GM19328 (cell line): ENCODE measurements around the gene PLEKHM1.
"Not testable (repeated sequence)": the region's sequence is repeated elsewhere in the genome, so short reads cannot be mapped to it uniquely, and the experiment has no call there.

Source experiments
- ATAC-seq: cut with Tn5 transposase; IDR thresholded peaks from one replicate; pipeline ENCODE4 v1.9.1; 2021; ENCODE audit warnings: mild to moderate bottlenecking, moderate library complexity; ENCODE audit not compliant: unreplicated experiment

PLEKHM1 gene

DNA sequence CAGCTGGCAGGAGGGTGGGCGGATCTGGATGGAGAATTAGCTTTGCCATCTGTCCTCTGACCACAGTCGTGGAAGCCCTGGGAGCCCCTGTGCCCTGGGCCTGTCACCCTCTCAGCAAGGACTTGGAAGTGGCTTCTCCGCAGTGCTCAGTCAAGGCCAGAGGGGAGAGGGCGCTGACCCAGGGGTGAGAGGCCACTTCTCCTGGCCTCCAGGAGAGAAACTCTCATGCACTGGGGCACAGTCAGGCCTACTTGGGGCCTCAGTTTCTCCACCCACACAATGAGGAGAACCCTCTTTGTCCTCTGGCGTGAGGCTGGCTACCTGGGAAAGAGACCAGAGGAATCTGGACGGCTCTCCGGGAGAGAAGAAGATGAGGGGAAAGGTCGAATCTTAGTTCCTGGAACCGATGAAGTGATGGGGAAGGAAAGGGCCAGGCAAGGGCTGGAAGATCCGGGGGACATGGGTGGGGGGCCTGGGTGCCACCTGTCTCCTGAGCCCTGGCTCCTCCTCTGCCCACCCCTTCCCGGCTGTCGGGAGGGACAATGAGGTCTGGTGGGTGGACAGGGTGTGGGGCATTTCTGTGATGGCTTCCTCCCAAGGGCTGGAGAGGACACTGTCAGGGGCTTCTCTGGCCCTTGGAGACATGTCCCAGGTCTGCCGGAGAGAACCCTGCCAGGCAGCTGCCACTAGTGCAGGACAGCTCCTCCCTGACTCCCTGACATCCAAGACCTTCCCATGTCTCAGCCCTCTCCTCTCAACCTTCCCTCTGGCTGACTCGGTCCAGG, 48.8 kb downstream of the PLEKHM1 start:
- ATAC-seq, result no peak

DNA sequence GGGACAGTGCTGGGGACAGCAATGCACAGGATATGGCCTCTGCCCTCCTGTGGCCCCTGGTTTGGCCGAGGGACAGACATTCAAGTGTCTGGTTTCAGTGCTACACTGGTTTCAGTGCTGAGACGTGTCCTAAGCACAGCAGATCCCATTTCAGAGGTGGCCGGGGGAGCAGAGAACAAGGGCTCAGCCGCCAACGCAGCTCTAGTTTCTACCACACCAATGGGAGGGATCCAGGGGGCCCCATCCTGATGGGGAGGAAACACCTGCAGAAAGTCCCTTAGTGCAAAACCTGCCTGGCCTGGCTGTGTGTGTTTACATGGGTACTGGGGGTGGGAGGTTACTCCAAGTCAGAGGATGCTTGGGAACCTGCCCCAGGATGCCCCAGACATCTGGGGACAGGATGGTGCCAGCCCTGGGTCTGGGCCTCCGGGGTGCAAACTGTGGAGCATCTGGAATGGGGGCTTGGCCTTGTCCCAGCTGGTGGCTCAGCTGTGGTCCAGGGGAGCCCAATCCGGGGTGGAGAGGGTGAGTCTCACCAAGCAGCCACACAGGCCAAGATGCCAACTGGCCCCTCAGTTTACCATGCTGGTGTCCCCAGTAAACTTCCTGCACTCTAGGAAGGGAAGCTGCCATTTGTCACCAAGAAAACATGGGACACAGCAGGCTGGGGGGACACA, 49.5 kb downstream of the PLEKHM1 start:
- ATAC-seq, result not testable (repeated sequence)

DNA sequence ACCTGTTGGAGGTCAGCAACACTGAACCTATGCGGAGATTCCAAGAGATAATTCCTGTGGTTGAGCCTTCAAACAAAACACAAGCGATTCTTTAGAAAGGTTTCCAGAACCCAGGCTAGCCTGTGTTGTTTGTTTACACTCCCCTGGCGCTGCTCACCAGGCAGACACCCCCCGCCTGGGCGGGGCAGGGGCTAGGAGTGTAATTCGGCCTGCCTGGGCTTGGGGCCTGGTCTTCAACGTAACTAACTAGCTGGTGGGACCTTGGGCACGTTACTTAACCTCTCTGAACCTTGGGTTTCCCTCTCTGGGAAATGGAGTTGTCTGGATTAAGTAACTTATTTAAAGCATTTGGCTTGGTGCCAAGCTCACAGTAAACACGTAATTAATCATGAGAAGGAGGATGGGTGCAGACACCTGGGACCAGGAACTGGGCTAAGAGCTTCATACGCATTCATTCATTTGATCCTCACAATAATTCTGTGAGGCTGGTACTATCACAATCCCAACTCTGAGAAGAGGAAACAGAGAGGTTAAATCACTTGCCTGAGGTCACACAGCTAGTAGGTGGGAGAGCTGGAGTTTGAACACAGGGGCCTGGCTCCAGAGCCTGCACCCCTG, 50.3 kb downstream of the PLEKHM1 start:
- no peak for ATAC-seq

DNA sequence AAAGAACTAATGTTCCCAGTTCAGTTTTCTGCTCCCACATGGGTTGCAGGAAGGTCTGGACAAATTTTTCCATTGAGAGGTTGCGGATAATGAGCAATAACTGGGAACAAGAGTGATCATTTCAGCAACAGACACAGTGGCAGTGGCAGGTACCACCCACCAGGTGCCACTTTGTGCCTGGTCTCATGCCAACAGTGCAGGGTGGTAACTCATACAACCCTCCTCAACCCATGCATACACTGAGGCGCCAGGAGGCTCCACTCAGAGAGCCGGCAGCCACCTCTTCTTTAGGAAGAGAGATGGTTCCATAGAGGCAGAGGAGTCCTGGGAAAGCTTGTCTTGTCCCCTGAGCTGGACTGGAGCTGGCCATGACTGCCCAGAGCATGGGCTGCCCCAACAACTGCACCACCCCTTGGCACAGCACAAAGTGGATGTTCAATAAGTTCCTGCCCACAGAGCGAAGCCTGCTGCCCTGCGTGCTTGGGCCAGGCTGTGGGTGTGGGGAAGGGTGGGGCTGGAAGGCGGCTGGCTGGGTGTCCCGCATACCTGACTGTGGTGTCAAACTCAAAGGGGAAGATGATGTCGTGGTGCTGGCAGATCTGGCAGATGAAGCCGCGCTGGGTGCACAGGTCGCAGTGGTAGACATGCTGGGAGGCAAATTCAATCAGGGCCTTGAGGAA, 51.5 kb downstream of the PLEKHM1 start:
- ATAC-seq, result no peak

DNA sequence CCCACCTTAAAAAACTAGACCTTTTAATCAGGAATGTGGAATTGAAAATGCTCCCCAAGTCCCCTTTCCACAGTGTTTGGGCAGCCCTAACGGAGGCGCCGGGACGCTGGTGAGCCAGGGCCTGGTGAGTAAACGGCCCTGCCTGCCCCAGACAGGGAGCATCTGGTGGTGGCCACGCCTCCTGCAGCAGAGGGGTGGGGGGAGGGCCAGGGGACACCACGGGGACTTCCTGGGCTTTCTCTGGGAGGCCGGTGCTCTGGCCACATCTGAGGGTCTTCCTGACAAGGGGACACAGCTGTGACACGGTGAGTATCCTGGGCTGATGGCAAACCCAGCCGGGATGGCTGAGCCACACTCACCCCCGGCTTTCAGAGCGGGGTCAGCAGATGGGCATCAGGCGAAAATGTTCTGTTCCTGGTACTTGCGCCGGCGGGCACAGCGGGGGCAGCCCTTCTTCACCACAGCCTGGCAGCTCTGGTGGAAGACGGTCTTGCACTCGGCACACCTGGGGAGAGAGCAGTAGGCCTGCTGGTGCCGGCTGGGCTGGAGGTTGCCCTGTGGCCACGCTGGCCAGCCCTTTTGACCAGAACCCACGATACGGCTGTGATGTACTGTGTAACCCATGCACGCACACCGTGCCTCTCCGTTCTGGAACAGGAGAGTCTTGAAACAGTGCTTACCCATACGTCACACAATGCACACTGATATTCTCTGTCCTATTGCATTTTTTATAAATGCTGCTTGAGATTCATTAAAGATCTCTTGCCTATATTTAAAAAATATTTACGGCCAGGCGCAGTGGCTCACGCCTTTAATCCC, 52.8 kb downstream of the PLEKHM1 start:
- ATAC-seq, result no peak

DNA sequence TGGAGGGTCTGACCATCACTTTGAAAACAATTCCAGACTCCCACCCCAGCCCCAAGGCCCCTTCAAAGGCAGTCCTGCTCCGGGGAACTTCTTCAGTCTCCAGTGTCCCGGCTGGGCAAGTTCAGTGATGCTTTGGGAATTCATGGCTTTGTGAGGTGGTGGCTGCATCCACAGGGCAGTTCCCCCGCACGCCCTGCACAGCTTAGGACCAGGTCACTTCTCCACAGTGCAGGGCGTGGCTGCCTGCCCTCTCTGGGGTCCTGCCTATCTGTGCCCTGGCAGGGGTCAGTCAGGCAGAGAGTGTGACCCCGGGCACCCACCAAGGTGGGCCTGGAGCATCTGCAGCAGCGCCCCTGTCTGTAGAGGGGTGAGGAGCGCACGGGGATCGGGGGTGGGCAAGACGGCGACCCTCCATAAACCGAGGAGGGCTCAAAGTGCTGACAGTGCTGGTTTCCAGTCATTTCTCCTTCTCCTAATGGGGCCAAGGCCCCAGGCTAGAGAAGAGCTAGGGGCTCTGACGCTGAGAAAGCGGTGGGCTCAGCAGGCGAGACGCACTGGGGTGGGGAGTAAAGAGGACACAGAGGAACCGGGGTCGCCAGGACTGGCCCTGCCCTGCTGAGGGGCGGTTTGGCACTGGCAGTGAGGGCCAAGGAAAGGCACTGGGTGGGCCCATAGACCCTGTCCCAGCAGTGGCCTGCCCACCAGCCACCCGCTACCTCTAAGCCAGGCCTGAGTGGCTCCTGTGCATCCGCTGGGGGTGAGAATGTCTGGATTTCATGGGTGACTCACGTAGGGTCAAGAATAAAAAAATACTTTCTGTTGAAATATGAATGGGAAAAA, 53.7 kb downstream of the PLEKHM1 start:
- no peak for ATAC-seq

DNA sequence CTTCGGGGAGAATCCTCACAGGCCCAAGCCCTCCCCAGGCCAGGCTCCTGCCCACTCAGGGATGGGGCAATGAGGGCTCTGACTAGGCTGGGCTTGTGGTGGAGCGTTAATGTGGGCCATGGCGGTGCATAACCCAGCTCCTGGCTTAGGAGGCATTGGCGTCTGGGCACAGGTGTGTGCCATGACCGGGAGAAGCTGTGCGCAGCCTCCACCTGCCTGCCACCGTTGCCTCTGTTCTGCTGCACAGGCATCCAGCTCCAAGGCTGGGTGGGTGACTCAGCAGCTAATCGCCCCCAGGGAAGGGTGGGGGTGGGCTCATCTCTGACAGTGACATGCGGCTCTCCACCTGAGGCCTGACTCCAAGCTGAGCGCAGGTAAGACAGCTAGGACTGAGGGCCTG, 54.4 kb downstream of the PLEKHM1 start:
- no peak for ATAC-seq

DNA sequence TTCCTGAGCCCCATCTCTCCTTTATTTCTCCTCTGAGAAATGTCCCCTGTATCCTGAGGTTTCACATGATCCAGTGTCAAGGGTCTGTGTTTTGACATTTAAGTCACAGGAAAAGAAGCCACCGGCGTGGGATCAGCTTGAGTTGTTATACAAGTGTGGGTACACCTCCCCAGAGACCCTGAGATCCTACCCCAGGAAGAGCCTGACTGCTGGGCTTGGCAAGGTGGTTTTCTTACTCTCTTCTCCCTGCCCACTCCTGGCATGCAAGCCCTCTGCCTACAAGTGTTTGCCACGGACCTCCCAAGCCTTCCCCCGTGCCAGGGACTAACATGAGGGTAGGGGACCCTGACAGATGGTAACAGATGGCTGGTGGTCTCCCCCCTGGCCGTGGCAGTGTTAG, 55.0 kb downstream of the PLEKHM1 start:
- ATAC-seq, result no peak

DNA sequence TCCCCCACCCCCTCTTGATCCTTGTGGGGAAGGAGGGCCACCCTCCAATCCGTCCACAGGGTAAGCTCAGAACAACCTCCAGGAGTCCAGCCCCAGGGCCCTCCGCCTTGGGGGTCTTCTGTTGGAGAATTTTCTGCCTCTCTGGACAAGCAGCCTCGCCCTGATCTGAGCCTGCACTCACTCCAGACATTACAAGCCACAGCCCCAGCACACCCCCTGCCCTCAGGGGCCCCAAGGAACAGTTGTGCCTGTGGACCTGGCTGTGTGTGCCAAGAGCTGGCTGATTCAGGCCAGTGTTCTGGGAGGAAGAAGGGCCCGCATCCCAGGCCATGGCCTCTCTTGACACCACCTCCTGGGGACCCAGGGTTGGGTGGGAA, 57.4 kb downstream of the PLEKHM1 start:
- ATAC-seq, result no peak

DNA sequence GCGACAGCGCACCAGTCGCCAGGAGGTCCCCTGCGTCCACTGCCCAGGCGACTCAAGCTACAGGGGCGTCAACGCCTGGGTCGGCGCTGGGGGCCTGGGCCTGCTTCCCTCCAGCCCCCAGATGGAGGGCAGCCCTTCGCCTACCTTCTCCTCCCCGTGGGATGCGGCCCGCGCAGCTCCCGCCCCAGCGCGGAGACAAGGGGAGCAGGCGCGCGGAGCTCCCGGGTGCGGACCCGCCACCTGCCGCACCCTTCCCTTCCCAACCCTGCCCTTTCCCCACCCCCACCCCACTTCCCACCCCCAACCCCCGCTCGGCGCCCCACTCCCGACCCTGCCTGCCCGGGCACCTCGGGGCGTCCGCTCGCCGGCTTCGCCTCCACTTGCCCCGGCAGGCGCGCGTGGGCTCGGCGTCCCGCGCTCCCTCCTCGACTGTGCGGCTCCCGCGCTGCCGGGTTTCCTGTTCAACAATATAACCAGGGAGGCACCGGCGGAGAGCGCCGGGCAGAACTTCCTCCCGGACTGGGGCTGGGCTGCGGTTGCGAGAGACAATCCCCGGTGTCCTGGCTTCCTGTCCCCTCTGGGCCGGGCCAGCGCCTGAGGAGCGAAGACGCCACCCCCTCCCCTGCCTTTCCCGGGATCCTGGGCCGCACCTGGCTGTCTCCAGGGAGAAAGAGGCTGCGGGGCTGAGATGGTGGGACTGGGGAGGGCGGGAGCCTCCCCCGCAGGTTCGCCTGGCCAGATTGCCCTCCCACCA, 57.9 kb downstream of the PLEKHM1 start, which contains the start of gene ARHGAP27:
Gene ARHGAP27 (minus strand): TSS at position 466 of the 754 bp plus-strand sequence. CDS start 2,591 bp downstream, outside the sequence.
- no peak for ATAC-seq

DNA sequence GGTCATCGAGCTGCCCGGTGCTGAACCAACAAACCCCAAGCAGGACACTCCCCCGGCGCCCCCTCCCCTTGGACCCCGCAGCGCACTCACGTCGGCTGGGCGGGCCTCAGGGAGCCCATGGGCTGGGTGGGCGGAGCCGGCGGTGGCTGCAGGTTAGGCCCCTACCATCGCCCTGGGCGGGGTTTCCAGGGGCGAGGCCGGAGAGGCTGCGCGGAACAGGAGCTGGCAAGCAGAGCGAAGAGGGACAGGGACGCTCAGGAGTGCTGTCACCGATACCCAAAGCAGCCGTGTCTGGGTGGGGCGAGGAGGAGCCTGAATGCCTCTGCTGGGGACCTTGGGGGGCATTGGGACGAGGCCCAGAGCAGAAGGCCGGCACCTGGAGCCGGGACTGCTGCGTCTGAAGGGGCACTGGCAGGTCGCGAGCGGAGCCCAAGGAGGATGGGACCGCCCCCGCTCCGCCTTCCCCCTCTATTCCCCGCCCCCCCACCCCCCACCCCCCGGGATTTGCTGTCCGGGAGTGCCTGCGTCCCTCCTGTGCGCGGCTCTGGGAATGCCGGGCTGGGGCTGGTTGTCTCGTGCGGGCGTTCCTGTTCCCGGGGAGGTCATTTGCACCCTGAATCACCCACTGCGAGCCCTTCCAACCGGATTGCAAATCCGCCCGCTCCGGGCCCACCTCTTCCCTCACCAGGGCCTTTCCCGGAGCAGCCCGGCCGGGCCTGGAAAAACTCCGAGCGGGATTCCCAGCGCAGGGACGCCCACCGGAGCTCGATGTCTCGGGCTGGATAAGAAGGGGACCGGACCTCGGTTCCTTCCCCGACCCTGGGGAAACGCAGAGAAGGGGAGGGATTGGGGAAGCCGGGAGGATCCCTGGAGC, 58.8 kb downstream of the PLEKHM1 start:
- no peak for ATAC-seq

DNA sequence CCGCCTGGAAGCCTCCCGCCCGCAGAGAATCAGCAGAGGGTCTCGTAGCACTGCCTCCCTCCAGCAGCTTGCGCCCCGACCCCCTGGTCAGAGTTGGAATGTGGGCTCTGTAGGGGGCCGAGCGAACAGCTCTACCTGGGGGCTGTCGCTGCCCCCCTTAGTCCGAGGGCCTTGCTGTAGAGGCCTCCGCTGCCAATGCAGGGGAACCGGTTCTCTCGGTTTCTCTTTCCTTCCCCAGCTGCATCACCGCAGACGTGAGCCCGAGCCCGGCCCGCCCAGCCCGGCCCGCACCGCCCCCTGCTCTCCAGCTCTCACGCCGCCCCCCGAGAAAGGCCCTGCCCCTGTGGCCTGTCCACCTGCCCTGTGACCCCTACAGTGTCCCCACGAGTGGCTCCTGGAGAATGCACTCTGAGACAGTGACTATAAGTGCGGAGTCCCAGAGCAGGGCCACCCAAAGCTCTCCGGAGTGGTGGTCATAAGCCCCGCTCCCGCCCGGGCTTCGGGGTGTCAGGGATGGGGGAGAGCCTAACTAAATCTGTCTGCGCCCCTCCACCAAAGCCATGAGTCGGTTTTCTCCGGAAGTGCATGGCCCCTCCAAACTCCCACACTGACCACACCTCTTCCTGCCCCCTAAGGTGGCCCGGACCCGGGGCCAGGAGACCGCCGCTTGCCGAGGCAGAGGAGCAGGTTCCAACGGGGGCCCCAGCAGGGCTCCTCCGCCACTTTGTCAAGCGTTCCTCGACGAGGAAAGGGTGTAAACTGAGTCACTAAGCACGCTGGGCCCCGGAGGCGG, 59.6 kb downstream of the PLEKHM1 start:
- no peak for ATAC-seq

DNA sequence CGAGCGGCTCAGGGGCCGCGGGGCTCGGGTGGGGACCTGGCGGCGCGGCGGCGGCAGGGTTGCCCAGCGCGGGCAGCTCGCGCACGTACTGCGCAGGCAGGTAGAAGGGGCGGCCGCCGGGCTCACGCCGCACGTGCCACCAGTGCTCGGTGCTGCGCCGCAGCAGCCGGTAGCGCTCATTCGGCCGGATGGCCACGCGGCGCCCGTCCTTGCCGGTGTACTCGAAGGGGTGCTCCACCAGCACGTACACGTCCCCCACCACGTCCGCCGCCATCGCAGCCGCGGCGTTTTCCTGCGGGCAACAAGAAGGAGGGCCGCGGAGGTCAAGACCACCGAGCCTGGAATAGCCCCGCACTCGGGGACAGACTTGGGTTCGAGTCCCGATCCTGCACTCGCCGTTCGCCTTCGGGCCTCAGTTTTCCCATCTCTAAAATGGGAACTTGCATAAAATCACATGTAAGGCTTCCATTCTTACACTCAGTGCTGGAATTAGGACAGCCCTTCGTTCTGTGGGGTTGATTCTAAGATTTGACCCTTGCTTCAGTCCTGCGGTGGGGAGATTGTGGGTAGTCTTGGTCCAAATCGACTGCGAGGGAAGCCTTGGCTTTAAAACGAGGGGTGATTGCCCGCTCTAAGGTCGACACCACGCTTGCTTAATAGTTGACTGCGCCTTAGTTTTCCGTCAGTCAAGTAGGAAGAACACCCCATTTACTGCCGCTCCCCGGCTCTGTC, 60.3 kb downstream of the PLEKHM1 start:
- no peak for ATAC-seq

DNA sequence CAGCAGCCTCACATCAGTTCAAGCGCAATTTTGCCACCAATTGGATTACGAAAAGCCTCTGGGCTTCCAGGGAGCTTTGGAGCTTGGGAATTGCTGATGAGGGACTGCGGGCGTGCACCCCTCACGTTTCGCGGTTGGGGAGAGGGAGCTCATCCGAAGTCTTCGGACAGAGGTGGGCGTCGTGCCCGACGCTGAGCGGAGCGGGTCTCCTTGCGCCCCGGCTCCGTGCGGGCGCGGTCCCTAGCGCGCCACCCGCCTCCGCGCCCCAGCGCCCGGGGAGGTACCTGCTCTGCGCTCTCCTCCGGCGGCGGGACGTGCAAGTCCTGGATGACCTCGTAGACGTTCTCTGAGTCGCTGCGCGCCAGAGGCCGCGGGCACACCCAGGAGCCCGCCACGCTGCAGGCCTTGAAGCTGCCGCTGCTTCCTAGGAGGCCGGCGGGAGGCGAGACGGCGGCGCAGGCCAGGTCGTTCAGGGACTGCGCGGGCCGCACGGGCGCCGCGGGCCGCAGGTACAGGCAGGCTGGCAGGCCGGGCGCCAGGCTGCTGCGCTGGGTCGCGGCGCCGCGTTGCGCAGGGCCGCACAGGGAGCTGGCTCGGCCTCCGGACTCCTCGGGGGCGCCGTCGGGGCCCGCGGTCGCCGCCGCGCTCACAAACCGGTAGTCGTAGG, 61.0 kb downstream of the PLEKHM1 start:
- no peak for ATAC-seq

DNA sequence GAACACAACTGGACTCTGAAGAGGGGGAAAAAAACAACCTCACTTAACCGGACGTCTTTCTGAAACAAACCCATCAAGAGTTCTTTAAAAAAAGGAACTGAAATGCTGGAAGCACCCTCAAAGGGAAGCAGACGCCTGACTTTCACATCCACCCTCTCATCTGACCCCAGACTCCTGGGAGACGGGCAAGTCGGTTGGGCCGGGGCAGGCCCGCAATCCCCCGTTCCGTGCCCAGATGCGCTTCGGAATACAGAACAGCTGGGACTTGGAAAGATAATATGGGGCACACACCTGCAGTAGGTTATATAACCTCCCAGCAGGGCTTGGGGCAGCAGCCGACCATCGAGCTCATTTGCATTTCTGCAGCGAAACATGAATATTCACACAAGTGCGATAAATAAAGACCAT, 61.6 kb downstream of the PLEKHM1 start:
- ATAC-seq, result no peak

DNA sequence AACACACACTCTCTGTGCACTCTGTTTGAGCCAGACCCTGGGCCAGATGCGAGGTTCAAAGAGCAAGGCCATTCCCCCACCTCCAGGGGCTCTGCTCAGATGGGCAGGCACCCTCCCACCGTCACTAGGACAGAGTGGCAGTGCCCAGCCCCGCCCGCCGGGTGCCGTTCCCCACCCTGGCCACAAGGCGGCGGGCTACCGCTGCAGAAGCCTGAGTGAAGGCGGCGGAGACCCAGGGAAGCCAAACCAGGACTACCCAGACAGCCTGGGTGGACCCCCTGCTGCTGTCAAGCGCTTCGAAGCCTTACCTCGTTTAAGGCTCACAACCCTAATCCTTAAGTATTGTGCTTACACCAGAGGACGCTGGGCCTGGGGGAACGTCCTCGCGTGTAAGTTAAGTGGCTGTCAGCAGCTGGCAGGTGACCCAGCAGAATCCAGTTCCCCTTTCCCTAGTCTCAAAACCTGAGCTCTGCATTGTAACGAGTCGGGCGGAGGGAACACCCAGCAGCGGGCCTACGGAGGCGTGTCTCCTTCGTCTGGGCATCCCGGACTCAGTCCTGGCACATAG, 62.4 kb downstream of the PLEKHM1 start:
- no peak for ATAC-seq
